Coronary artery (tissue), 2 donors: ENCODE data around the gene UTP25.

Experiments used
- DNase-seq: peaks from one replicate; pipeline ENCODE4 v3.0.0-alpha.2; 2017; ENCODE audit warnings: low spot score
- H3K27ac ChIP-seq, 2 donors: fragments of 200-600 bp; sonication (generic); one replicate each; pipeline ENCODE4 v1.5.1; 2016 to 2019
- H3K4me3 ChIP-seq: fragments of 200-600 bp; sonication (generic); 2 replicates; pipeline ENCODE4 v1.5.1; 2016; ENCODE audit warnings: mild to moderate bottlenecking, moderate library complexity
- CTCF ChIP-seq: fragments of 200-600 bp; sonication (generic); IDR thresholded peaks from one replicate; pipeline ENCODE4 v1.5.1; 2019; ENCODE audit warnings: antibody characterized with exemption

The UTP25 gene

GRCh38 chr1:209879539-209879938 lies 51.8 kb downstream of the UTP25 start:
- H3K4me3 ChIP-seq, result no peak overlapping the region
- DNase-seq, result no peak
- TF ChIP-seq CTCF, result no peak
- H3K27ac ChIP-seq, result no peak overlapping the region

GRCh38 chr1:209880031-209880430 lies 52.3 kb downstream of the UTP25 start:
- no peak for DNase-seq
- no peak overlapping the region for H3K27ac ChIP-seq
- no peak overlapping the region for H3K4me3 ChIP-seq
- TF ChIP-seq CTCF, result no peak

GRCh38 chr1:209881619-209882018 lies 53.8 kb downstream of the UTP25 start:
- H3K4me3 ChIP-seq, result no peak overlapping the region
- no peak for DNase-seq
- H3K27ac ChIP-seq, result no peak overlapping the region
- TF ChIP-seq CTCF, result no peak

- Histone ChIP-seq H3K27ac (no peak overlapping the region), H3K4me3 (no peak overlapping the region)
- TF ChIP-seq CTCF, result no peak
- DNase-seq, result no peak
Measured at GRCh38 chr1:209882286-209882685, 54.5 kb downstream of the UTP25 start.

- Histone ChIP-seq H3K4me3 (no peak overlapping the region), H3K27ac (no peak overlapping the region)
- DNase-seq, result no peak
- no peak for TF ChIP-seq CTCF
Measured at GRCh38 chr1:209882942-209883340, 55.2 kb downstream of the UTP25 start.

- no peak overlapping the region for H3K27ac ChIP-seq
- no peak for DNase-seq
- TF ChIP-seq CTCF, result no peak
- no peak overlapping the region for H3K4me3 ChIP-seq
Measured at GRCh38 chr1:209883341-209883971, 55.7 kb downstream of the UTP25 start.

GRCh38 chr1:209884249-209884648 lies 56.5 kb downstream of the UTP25 start:
- DNase-seq, result no peak
- no peak for TF ChIP-seq CTCF
- Histone ChIP-seq H3K27ac (no peak overlapping the region), H3K4me3 (no peak overlapping the region)
